Esophagus squamous epithelium (tissue), 5 donors: ENCODE results near the gene HIRA. TPM values are rescaled to one million over a fixed set of nuclear protein-coding genes. Genes with fewer than 3 reads are reported as not detected.

Experiments used
- DNase-seq: peaks from one replicate; lab custom pipeline; 2025; lab: John Stamatoyannopoulos, UW
- H3K27ac ChIP-seq, 4 donors: fragments of 200-600 bp; sonication (generic); one replicate each; pipeline ENCODE4 v1.5.1; 2016 to 2019; ENCODE audit warnings: mild to moderate bottlenecking in 1 of 4
- H3K27me3 ChIP-seq, 4 donors: fragments of 200-600 bp; sonication (generic); 1 replicate in 3 of 4; 2 replicates in 1 of 4; pipeline versions ENCODE4 v1.5.1 to v1.6.0; 2017 to 2021; ENCODE audit warnings: antibody characterized with exemption in 1 of 4
- H3K36me3 ChIP-seq, 3 donors: fragments of 200-600 bp; sonication (generic); one replicate each; pipeline ENCODE4 v1.5.1; 2016 to 2019
- H3K4me1 ChIP-seq, 3 donors: fragments of 200-600 bp; sonication (generic); one replicate each; pipeline ENCODE4 v1.5.1; 2017 to 2019
- H3K4me3 ChIP-seq, 4 donors: fragments of 200-600 bp; sonication (generic); 1 replicate in 3 of 4; 2 replicates in 1 of 4; pipeline ENCODE4 v1.5.1; 2016 to 2019; ENCODE audit warnings: mild to moderate bottlenecking in 2 of 4, moderate library complexity in 1 of 4
- H3K9me3 ChIP-seq, 3 donors: fragments of 200-600 bp; sonication (generic); one replicate each; pipeline ENCODE4 v1.5.1; 2016 to 2019
- CTCF ChIP-seq, 6 experiments: fragments of 450-650 bp in 4 of 6; fragments of 200-600 bp in 2 of 6; sonication (generic) in 2 of 6; IDR thresholded peaks; one replicate each; pipeline ENCODE4 v1.5.1; 2016 to 2019; ENCODE audit warnings: antibody characterized with exemption in 6 of 6, mild to moderate bottlenecking in 4 of 6, moderate library complexity in 4 of 6
- POLR2A ChIP-seq, 4 donors: fragments of 450-650 bp; IDR thresholded peaks; one replicate each; pipeline ENCODE4 v1.6.1; 2017; ENCODE audit warnings: antibody characterized with exemption in 4 of 4, mild to moderate bottlenecking in 4 of 4, moderate library complexity in 3 of 4
- WGBS, 2 donors: methylation state at CpG; one replicate each; pipeline ENCODE4 v1.1.5; 2018; 5-methylcytosine and 5-hydroxymethylcytosine counted together
- intact Hi-C: fragments of 100-400 bp; cut with DNase I; formaldehyde crosslinking; loops from one replicate; pipeline ENCODE4 v1.15.0; 2022
- total RNA-seq, 4 donors: library from RNA; depleted of rRNA; stranded (reverse); fragments of >200 nt; gene quantifications; one replicate each; pipeline ENCODE4 v1.1.0, GENCODE V29; 2016
- donor health status: DM: yes; HTN: yes; CAD: no.

Gene HIRA
- total RNA-seq, 4 donors from 2014 or later: 11.2 to 19.8 (median 14.4) TPM

GRCh38 chr22:19456541-19456940 lies 25.0 kb upstream of the HIRA start:
- no peak for DNase-seq
- TF ChIP-seq CTCF (IDR thresholded peaks at IDR 0.05) (no peak), POLR2A (IDR thresholded peaks at IDR 0.05) (no peak)
- H3K9me3 ChIP-seq: no peaks in the 10 kb centered on the region
- no peaks in the 10 kb centered on the region for H3K4me1 ChIP-seq
- H3K4me3 ChIP-seq: no peak overlapping the region
- peaks cover 26 to 100% (median 36%) of the 10 kb centered on the region in 3 donors for H3K36me3 ChIP-seq
- H3K27me3 ChIP-seq: no peaks in the 10 kb centered on the region
- H3K27ac ChIP-seq: no peak overlapping the region
- WGBS, 2 donors: 94 to 96% methylated on average over 5 to 8 of the region's 10 CpGs
- intact Hi-C loops: no loop called here

- no peaks in the 10 kb centered on the region for H3K4me1 ChIP-seq
- no peak overlapping the region for H3K4me3 ChIP-seq
- 38 to 67% methylated on average over 3 to 4 of the region's 4 CpGs for WGBS, 2 donors
- H3K36me3 ChIP-seq: peaks cover 26 to 100% (median 36%) of the 10 kb centered on the region in 3 donors
- no peaks in the 10 kb centered on the region for H3K27me3 ChIP-seq
- intact Hi-C loops: no loop called here
- H3K27ac ChIP-seq: no peak overlapping the region
- TF ChIP-seq CTCF (IDR thresholded peaks at IDR 0.05) (no peak), POLR2A (IDR thresholded peaks at IDR 0.05) (no peak)
- H3K9me3 ChIP-seq: no peaks in the 10 kb centered on the region
- no peak for DNase-seq
Observed at GRCh38 chr22:19455585-19456370, 24.2 kb upstream of the HIRA start.

DNA sequence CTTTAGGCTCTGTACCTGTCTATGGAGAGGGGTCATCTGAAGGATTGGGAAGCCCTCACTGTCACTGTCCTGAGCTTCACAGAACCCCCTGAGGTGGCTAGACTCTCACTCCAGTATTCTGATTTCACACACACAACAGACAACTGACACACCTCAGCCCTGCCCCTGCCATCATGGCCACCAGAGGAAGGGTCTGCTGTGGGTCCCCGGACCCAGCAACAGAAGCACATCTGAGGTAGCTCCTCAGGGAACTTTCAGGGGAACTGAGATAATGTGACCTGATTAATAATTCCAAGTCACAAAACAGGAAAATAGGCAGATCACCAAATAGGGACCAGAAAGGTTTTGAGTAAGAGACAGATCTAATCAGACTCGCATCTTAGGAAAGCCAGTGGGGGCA lies 23.5 kb upstream of the HIRA start:
- Histone ChIP-seq H3K36me3 (peaks cover 26 to 100% (median 36%) of the 10 kb centered on the region in 3 donors), H3K9me3 (no peaks in the 10 kb centered on the region), H3K4me1 (no peaks in the 10 kb centered on the region), H3K4me3 (no peak overlapping the region), H3K27ac (no peak overlapping the region), H3K27me3 (no peaks in the 10 kb centered on the region)
- no peak for DNase-seq
- intact Hi-C loops: no loop called here
- WGBS, 2 donors: 85 to 97% methylated on average over 1 to 2 of the region's 2 CpGs
- TF ChIP-seq CTCF (IDR thresholded peaks at IDR 0.05): no peak
- TF ChIP-seq POLR2A (IDR thresholded peaks at IDR 0.05): no peak

- peaks cover 26 to 96% (median 36%) of the 10 kb centered on the region in 3 donors for H3K36me3 ChIP-seq
- WGBS, 2 donors: 65 to 73% methylated on average over 5 to 6 of the region's 6 CpGs
- H3K4me1 ChIP-seq: peaks cover 0 to 2% (median 0%) of the 10 kb centered on the region in 3 donors
- H3K27me3 ChIP-seq: no peaks in the 10 kb centered on the region
- TF ChIP-seq POLR2A (IDR thresholded peaks at IDR 0.05): no peak
- TF ChIP-seq CTCF (IDR thresholded peaks at IDR 0.05): no peak
- H3K4me3 ChIP-seq: no peak overlapping the region
- H3K9me3 ChIP-seq: no peaks in the 10 kb centered on the region
- intact Hi-C loops: no loop called here
- H3K27ac ChIP-seq: no peak overlapping the region
- no peak for DNase-seq
Observed at GRCh38 chr22:19454156-19454555, 22.6 kb upstream of the HIRA start.

- TF ChIP-seq POLR2A (IDR thresholded peaks at IDR 0.05): no peak
- no peak for TF ChIP-seq CTCF (IDR thresholded peaks at IDR 0.05)
- intact Hi-C loops: no loop called here
- WGBS, 2 donors: 83 to 93% methylated on average over 1 to 3 of the region's 5 CpGs
- Histone ChIP-seq H3K4me3 (no peak overlapping the region), H3K9me3 (no peaks in the 10 kb centered on the region), H3K27ac (no peak overlapping the region), H3K4me1 (peaks cover 0 to 6% (median 1%) of the 10 kb centered on the region in 3 donors), H3K27me3 (no peaks in the 10 kb centered on the region), H3K36me3 (peaks cover 26 to 92% (median 36%) of the 10 kb centered on the region in 3 donors)
- DNase-seq: no peak
Observed at GRCh38 chr22:19453718-19454117, 22.2 kb upstream of the HIRA start.
